ENCODE results near the gene KIRREL2. TPM values are rescaled to one million over a fixed set of nuclear protein-coding genes. Genes with fewer than 3 reads are reported as not detected.

Gene KIRREL2
- total RNA-seq, 1 experiment from 2014 or later, result 3.1 TPM

GRCh38 chr19:35845215-35846037 is 11.3 kb upstream of the KIRREL2 start:
- WGBS (ENCODE audit: extremely low coverage, insufficient read length, low lambda C conversion rate), result no CpG with 5 or more reads among the region's 63 CpGs
- H3K18ac ChIP-seq (ENCODE audit: insufficient read length, low read depth, low read length), result no peak overlapping the region
- no peaks in the 10 kb centered on the region for H3K79me2 ChIP-seq (ENCODE audit: insufficient read depth, low read length)
- H3K9me3 ChIP-seq (ENCODE audit: control insufficient read depth, low read depth, low read length), result no peaks in the 10 kb centered on the region
- no peak overlapping the region; the same call in 1 of the 2 replicates for H3K14ac ChIP-seq (ENCODE audit: insufficient read depth, low read length)
- H2AFZ ChIP-seq (ENCODE audit: low read length), result no peak overlapping the region
- no peaks in the 10 kb centered on the region for H4K20me1 ChIP-seq (ENCODE audit: control insufficient read depth, insufficient read depth, insufficient read length)
- H2BK120ac ChIP-seq (ENCODE audit: low read depth, low read length, poor library complexity, severe bottlenecking), result no peak overlapping the region
- peaks cover 15% of the 10 kb centered on the region for H3K23me2 ChIP-seq (ENCODE audit: insufficient read length, low read depth, low read length, poor library complexity, severe bottlenecking)
- H3K56ac ChIP-seq (ENCODE audit: insufficient read length, low read depth, low read length), result no peak overlapping the region
- H3K27me3 ChIP-seq (ENCODE audit: insufficient read depth, low read length), result peaks cover 23% of the 10 kb centered on the region; the same call in 1 of the 2 replicates
- TF ChIP-seq CTCF (conservative IDR thresholded peaks at IDR 0.05), result no peak
- peak overlapping the region; percentile 64 to 90 for H3K4me3 Mint-ChIP-seq
- H3K27me3 Mint-ChIP-seq (ENCODE audit: low read depth), result peaks cover 88% of the 10 kb centered on the region
- H4K91ac ChIP-seq (ENCODE audit: insufficient read length, low read depth, low read length), result no peak overlapping the region
- no peak overlapping the region for H4K8ac ChIP-seq (replicated peaks; ENCODE audit: insufficient read length, low read depth, low read length)
- H3K27ac ChIP-seq (ENCODE audit: insufficient read length, low read depth, low read length), result no peak overlapping the region
- H4K5ac ChIP-seq (ENCODE audit: insufficient read length, low read depth, low read length), result no peak overlapping the region
- no peak overlapping the region for H3K9ac ChIP-seq (ENCODE audit: extremely low read depth, insufficient read length, low read length)
- no peak overlapping the region for H2BK20ac ChIP-seq (ENCODE audit: low read depth, low read length, poor library complexity, severe bottlenecking)
- no peaks in the 10 kb centered on the region; a peak in 1 of 7 replicates for H3K36me3 Mint-ChIP-seq (ENCODE audit: insufficient read depth in 1 of 3, low read depth in 3 of 3)
- H3K4me1 ChIP-seq (ENCODE audit: insufficient read depth, low read length), result no peaks in the 10 kb centered on the region
- peaks cover 2 to 3% of the 10 kb centered on the region in 2 experiments; a peak in 2 of 5 replicates for H3K9me3 Mint-ChIP-seq
- peak; percentile 70 for DNase-seq
- H3K4ac ChIP-seq (ENCODE audit: low read depth, low read length), result no peak overlapping the region
- H2BK5ac ChIP-seq (ENCODE audit: insufficient read length, low read length), result no peak overlapping the region
- no peak overlapping the region; a peak in 2 of 7 replicates for H3K27ac Mint-ChIP-seq
- no peak overlapping the region for H2BK15ac ChIP-seq (ENCODE audit: low read depth, low read length)
- H2BK12ac ChIP-seq (ENCODE audit: insufficient read length, low read depth, low read length), result no peak overlapping the region
- no peak overlapping the region for H3T11ph ChIP-seq (ENCODE audit: low read length)
- H3K4me1 Mint-ChIP-seq, result peaks cover 18 to 25% of the 10 kb centered on the region in 2 experiments
- no peak overlapping the region for H2AK5ac ChIP-seq (ENCODE audit: insufficient read length, low read length)
- H3K4me2 ChIP-seq (ENCODE audit: insufficient read depth, insufficient read length, low read length), result peak overlapping the region; percentile 72
- no peak overlapping the region for H3K23ac ChIP-seq (ENCODE audit: insufficient read length, low read depth, low read length)
- no peaks in the 10 kb centered on the region for H3K79me1 ChIP-seq (ENCODE audit: insufficient read depth, low read depth, low read length, poor library complexity, severe bottlenecking)
